Stimulated activated CD4-positive, alpha-beta T cell treated with anti-CD3 and anti-CD28 coated beads, Interleukin-2, amount 100 ng/mL, for 4 hours (primary cell): ENCODE results near the gene KRT78.
"Not testable (repeated sequence)": the region's sequence is repeated elsewhere in the genome, so short reads cannot be mapped to it uniquely, and the experiment has no call there.

Source experiments
- DNase-seq: peaks from one replicate; pipeline ENCODE4 v3.0.0-alpha.2; 2020; ENCODE audit warnings: low read depth

The KRT78 gene, protein sequence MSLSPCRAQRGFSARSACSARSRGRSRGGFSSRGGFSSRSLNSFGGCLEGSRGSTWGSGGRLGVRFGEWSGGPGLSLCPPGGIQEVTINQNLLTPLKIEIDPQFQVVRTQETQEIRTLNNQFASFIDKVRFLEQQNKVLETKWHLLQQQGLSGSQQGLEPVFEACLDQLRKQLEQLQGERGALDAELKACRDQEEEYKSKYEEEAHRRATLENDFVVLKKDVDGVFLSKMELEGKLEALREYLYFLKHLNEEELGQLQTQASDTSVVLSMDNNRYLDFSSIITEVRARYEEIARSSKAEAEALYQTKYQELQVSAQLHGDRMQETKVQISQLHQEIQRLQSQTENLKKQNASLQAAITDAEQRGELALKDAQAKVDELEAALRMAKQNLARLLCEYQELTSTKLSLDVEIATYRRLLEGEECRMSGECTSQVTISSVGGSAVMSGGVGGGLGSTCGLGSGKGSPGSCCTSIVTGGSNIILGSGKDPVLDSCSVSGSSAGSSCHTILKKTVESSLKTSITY

DNA sequence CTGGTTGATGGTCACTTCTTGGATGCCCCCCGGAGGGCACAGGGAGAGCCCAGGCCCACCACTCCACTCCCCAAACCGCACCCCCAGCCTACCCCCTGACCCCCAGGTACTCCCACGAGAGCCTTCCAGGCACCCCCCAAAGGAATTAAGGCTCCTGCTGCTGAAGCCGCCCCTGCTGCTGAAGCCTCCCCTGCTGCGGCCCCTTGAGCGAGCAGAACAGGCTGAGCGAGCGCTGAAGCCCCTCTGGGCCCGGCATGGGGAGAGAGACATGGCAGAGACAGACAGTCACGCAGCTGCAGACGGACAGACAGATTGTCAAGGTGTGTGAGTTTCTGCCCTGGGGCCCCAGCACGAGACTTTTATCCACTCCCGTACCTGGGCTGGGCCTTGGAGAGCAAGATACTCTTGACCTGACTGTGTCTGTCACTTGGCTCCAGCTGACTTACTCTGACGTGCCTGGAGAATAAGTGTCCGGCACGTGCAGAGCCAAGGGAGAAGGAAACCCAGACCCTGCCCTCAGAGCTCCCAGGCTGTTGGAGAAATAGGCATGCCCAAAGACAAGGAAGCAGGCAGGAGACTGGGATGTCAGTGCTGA, at the start of gene KRT78:
Gene KRT78, minus strand, starts transcription at position 334 of the 595 bp plus-strand sequence. Its CDS starts 64 bp downstream, at position 270.
- no peak for DNase-seq

DNA sequence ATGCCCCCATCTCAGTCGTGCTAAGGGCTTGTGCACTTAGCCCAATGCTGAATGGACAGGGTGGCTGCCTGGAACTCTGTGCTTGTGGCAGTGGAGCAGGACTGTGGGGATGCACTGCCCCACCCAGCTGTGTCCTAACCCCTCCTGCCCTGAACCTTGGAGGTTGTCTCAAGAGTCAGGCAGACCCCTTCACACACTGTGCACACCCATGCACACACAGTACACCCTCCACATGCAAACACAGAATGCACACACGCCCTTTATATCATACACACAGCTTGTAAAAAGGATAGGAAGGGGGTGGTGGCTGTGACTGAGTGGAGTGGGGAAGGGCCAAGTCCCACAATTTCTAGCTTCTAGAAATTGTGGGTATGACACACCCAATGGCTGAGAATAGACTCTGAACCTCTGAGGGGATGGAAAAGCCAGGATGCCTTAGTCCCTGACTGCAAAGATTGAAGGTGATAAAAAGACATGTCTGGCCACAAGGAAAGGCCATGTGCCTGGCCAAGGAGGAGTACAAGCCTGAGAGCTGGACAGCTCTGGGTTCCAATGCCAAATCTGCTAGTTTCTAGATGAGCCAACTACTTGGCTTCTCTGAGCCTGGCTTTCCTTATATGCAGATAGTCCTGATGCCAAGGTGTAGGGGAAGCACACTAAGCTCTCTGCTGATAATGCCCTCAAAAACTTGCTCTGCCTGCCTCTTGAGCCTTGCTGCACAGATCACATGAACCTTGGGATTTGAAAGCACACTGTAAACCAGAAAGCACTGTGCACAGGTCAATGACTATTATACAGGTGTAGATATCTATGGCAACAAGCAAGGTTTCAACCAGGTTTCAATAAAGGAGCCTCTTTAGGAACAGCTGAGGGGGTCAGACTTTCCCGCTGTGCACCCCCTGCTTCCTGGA, 47.7 kb upstream of the KRT78 start:
- DNase-seq, result no peak

DNA sequence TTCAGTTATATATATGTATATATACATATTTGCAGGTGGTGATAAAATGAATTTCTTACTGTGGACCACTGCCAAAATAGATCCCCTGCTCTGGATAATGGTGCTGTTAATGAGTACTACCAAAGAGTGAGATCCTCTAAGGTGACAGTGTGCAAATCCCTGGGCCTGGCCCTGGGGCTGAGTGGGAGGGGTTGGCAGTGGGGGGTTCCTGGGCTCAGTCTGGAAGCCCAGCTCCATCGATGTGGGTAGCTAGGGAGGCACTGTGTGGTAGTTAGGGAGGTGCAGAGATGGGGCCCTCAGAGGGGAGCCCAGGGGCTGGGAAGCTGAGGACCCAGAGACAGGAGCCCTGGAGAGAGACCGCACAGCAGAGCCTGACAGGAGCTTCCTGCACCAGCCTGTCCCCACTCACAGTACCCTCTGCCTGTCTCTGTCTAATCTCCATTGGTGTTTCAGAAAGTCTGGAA, 47.0 kb upstream of the KRT78 start:
- DNase-seq, result no peak

DNA sequence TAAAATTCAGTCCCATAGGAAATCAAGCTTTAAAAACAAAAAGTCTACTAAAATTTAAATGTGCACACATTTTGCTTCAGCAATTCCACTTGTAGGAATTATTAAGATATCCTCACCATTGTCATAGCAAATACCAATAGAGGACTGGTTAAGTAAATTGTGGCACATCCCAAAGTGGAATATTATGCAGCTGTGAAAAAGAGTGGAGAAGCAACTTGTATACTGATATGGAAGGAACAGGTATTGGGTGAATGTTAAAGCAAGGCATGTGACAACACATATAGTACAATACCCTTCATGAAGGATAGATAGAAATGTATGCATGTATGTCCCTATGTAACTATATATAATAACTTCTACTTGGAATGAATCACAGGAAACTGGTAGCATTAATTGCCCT, 44.2 kb upstream of the KRT78 start:
- no peak for DNase-seq

DNA sequence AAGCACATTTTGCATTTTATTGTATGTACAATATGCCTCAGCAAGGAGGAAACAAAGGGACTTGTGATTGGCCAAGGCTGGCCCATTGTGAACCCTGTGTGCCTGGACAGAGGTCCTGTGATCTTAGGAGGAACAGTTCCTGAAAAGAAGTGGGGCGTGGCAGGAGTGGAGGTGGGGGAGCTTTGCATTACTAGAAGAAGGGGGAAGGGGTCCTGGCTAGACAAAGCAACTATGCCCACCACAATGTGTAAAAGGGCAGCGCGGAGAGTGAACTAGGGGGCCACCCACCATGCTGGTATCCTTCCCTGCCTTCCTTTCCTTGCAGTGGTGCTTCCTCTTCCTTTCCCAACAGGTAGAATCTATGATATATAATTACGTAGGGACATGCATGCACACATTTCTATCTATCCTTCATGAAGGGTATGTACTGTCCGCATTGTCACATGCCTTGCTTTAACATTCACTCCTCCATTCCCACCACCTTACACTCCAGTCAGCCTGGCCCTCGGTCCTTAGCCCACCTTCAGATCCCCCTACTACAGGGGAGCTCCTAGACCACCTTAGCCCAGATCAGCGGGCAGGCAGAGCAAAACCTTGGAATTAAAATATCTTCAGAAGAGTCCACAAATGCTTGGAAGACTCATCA, 43.5 kb upstream of the KRT78 start:
- no peak for DNase-seq

DNA sequence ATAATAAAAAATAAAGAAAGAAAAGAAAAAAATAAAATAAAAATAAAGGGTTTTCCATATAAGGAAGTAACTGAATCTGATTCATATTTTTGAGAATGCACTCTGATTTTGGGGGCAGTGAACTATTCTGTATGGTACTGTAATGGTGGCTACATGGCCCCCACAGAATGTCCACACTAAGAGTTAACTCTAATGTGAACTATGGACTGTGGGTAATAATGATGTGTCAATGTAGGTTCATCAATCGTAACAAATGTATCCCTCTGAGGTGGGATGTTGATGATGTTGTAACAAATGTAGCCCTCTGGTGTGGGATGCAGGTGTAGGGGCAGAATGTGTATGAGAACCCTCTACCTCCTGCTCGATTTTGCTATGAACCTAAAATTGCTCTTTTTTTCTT, 42.2 kb upstream of the KRT78 start:
- no peak for DNase-seq

DNA sequence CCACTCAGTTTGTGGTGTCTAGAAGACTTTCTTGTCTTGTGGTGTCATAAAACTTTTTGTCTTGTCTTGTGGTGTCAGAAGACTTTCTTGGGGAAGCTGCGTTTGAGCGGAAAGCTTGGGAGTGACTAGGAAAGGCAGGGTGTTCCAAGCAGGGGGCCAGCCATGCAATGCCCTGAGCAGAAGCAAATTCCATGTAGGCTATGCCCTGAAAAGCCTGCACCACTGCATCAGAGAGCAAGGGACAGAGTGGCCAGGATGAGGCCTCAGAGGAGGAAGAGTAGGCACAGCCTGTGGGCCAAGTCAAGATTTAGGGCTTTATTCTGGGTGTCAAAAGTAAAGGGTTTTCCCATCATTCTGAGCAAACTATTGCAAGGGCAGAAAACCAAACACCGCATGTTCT, 41.6 kb upstream of the KRT78 start:
- no peak for DNase-seq

DNA sequence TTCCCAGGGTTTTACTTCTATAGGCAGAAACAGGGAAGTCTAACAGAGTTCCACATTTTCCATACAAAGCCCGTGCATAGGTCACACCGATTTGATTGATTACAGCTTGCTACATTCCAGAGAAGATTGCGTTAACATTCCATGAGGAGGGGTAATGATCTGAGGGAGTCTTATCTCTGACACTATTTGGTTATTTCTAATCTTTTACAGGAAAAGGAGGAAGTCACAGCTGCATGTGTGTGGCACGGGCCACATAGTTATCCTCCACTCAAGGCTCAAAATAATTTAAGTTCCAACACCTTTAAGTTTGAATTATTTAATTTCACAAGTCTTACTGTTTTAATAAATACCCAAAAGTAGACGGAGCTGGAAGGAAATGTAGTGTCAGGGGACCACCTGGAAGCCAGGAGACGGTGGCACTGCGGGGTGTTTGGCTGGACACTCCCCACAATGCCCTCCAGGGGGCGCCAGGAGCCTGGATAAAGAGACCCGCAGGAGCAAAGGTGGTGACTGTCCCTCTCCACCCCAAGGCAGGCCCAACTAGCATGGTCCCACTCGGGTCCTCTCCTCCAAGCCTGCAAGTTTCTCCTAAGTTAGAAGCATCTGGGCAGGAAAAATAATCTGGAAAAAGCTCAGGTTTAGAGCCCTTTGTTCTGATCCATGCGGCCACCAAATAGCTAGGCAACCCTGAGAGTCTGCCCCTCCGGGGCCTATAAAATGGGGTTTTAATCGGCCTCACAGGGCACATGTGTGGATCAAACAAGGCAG, 35.9 kb upstream of the KRT78 start:
- DNase-seq, result peak; percentile 66

DNA sequence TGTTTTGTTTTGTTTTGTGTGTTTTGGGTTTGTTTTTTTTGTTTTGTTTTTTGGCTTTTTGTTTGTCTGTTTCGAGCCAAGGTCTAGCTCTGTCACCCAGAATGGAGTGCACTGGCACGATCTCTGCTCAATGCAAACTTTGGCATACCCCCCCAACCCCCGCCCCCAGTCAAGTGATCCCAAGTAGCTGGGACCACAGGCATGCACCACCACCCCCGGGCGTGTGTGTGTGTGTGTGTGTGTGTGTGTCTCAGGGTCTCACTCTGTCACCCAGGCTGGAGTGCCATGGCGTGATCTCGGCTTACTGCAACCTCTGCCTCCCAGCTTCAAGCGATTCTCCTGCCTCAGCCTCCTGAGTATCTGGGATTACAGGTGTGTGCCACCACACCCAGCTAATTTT, 31.7 kb upstream of the KRT78 start:
- not testable (repeated sequence) for DNase-seq

DNA sequence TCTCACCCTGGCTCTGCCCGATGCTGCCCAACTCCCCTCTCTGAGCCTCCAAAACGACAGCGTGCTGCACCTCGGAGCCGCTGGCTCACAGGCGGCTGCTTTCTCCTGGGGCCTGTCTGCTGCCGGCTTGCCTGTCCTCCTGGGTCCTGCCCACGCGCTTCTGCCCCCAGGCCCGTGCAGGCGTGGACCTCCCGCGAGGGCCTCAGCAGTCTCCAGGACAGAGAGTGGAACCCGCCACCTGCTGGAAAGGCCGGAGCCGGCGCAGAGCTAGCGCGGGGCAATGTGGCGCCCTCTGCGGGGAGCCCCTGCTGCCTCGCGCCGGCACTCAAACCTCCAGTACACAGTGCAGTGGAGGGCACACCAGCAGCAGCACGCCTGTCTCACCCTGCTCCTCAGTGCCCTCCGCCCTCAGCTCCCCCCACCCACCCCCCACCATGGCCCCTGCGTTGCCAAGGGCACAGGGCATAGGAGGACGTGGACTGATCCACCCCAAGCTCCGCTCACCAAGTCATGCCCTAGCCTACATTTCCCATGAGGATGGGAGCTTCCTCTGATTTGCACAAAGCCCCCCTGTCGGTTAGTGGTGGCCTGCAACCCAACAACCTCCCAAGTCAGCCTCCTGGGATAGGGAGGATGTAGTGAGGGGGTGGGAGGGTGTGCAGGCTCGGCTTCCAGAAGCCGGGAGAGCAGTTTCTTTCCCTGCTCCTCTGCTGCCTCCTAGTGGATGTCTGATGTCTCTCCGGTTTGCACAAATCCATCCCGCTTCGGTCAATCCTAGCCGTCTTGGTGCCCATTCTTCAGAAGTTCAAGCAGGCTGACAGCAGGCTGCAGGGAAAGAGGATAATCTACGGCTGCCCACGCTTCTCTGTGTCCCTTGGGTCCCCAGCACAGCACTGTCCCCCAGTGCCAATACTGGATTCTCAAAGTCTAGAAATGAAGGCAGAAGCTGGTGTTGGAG, 30.9 kb upstream of the KRT78 start:
- DNase-seq, result peak; percentile 42

DNA sequence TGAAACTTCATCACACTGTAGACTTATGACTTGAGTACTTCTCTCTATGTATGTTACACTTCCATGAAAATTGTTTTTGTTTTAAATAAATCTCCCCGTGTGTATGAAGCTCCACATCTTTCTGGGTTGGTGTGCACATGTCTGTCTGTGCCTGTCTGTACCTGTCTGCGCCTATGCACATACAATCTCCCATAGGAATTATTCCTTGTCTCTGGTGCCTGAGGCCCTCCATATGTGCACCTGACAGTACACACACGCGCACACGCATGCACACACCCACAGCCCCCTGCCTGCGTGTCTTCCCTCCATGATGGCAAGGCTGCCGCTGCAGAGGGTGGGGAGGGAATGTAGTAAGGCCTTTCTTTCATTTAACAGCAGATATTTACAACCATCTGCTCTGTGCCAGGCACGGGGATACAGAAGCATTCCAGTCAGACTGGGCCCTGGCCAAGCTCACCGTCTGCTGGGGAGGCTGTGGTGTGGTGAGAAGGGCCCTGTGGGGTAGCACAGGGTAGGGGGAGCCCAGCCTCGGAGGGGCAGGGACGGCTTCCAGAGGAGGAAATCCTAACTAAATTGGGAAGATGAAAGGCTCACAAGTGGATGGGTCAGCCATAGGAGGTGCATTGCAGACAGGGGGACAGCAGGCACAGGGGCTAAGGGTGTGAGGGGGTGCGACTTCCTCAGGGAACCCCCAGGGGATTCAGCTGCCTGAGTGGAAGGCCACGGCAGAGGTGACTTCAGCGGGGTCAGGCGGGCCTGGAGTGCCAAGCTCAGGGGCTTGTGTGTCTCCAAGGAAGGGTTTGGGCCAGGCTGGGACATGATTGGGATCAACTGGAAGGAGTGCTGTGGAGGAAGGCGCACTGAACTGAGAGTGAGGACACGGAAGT, 30.0 kb upstream of the KRT78 start:
- DNase-seq, result no peak

DNA sequence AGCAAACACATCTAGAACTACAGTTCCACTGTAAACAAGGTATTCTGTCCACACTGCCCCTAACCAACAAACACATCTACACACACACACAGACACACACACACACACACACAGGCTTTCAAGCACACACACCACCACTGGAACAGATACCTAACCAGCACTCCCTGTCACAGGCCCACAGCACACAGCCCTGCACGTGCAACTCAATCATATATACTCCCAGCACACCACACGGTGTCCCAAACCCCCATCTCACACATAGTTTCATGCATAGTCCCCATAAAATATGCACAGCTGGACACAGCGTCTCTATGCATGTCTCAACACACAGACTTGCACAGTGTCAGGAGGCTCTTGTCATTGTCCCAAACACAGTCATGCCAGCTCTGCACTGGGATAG, 28.4 kb upstream of the KRT78 start:
- no peak for DNase-seq

DNA sequence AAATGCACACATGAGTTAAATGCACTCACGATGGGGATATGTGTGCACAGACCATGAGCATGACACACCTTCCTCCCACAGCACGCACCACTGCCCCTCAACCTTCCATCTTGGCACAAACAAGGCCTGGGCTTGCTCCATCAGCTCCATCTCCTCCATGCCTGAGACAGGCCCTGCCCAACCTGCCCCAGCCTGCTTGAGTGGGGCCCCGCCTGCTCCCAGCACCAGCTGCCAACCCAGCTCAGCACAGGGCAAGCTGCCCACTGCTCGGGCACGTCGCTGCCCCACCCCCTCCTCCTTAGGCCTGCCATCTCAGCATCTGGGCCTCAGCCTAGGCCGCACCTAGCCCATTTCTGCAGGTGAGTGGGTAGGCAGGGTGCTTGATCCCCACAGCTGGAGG, 27.6 kb upstream of the KRT78 start:
- DNase-seq, result no peak

DNA sequence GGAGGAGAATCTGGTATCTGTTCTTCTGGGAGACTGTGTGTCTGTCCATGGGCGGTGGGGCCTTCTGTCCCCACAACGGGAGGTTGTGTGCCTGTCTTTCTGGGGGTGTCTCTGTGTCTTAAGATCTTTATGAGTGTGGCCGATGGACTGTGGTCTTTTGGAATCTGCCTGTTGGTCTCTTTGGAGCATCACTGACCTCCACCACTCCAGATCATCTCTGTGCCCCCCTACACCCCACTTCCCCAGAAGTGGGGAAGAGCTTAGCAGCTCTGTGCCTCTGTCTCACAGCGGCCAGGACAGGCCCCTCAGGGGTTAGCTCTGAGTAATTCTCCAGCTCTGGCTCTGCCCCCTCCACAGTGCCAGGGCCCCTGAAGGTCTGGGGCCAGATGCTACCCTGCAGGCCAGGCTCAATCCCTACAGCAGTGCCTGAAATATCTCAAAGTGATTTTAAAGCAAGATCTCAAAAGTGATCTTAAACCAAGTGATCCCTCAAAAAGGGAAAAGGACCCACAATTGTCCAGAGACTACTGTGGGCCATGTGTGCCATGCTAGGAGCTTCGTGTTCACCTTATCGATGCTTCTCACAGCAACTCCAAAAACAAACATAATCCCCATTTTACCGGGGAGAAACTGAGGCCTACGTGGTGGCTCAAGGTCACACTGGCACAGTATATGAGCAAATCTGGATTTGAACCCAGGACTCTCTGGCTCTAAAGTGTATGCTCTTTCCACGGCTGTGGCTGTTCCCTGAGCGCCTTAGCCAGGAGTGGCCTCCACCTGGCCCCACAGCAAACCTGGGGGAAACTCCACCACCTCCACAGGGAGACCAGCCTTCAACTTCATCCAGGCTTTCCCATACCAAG, 26.0 kb upstream of the KRT78 start:
- DNase-seq, result no peak

DNA sequence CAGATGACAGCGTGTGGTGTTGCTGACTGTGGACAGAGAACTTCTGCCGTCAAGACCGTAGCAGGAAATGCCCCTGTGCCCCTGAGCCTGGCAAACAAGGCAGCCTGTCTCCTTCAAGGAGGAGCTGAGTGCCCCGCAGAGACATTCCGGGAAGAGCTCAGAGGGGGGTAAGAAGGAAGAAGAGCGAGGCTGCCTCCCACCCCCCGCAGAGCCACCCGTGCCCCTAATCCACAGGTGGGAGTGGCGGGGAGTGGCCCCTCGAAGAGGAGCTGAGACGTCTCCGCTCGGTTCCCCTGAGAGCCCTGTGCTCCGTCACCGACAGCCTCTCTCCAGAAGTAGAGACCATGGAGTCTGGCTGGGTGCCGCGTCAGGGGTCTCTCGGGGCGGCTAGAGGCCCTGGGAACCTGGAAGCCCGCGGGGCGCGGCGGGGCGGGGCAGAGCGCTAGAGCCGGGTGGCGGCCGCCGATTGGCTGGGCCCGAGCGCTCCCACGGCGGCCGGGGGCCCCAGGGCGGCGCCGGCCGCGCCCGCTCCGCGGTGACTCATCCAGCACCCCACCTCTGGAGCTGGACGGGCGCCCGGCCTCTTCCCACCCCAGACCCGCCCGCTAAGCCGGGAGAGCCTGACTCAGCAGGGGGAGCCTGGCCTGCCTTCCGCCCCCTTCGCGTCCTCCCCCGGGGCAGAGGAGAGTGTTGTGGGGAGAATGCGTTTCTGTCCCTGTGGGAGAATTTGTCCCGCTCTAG, 25.2 kb upstream of the KRT78 start:
- peak; percentile 41 for DNase-seq

DNA sequence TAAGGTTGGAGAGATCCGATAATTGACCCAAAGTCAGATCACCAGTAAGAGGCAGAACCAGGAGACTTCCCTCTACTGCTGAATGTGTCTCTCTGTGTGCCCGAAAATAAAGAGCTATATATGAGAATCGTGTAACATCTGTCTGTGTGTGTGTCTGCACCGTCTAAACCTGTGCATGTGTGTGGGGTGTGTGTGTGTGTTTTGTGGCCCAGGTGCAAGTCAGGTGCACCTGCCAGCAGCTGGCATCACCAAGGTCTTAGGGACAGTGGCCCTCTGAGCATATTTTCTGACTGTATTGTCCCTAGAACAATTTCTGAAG, 24.7 kb upstream of the KRT78 start:
- no peak for DNase-seq

DNA sequence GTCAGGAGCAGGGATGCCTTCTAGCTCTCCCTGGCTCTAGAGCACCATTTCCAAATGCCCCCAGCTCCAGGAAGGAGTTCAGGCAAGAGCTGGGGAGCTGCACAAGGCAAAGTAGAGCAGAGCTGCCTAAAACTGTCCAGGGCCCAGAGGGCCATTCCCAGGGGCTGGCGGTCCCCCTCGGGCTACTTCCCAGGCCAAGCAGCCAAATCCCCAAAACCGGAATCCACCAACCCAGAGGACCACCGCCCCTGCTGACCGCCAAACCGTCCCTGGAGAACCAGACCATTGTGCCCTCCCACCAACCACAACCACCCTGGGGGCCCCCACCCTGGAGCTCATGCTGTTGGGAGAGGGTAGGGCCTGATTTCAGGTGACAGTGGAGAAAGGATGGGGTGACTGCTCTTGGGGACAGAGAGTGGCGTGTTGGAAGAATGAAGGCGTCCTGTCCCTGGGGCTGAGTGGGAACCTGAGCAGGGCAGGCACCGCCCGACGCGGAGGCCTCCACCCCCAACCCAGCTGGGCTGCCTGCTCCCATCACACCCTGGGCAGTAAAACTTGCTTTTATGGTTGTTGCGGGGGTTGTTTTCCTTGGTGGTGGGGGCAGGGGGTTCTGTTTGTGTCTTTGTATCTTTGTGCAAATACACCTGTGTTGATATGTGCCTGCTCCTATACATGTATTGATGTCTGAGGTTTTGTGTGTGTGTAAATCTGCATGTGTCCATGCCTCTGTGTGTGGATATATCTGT, 24.0 kb upstream of the KRT78 start:
- DNase-seq, result no peak
